GM18868 (cell line): Measurements from ENCODE around the gene FRY.

Experiments
- ATAC-seq: cut with Tn5 transposase; IDR thresholded peaks from one replicate; pipeline ENCODE4 v1.9.1; 2021; ENCODE audit warnings: mild to moderate bottlenecking, moderate library complexity; ENCODE audit not compliant: unreplicated experiment

FRY gene

DNA sequence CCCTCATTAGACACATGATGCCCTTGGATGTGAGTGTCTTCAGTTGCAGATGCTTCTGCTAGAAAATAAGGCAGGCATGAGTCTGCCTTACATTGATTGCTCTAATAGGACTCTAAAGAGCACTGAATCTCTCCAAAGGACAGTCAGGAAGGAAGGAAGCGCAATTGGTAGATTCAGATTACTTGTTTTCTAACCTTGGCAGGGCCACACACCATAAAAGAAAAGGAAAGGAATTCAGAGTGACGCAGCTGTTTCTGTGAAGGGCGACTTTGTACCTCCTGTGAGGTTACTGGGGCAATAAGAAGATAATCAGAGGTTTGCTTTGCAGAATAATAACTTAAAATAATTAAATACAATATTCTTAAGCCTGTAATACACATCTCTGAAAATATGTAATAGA lies 48.0 kb downstream of the FRY start:
- ATAC-seq: no peak

DNA sequence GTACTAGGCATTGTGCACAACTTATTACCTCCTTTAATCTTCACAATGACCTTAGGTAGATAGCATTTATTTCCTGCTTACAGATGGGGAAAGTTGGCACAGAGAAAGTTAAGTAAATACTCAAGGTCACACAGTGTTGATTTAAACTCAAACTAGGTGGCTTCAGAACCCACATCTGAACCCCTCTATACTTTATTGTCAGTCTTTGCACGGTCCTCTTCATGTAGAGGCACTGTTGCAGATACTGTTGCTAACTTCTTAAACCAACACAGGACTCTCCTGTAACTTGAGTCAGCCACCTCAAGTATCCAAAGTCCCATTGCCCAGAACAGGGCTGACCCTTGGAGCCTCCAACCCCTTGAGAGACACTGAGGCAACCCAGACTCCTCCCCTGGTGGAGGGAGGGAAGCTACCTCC lies 48.8 kb downstream of the FRY start:
- ATAC-seq: no peak

DNA sequence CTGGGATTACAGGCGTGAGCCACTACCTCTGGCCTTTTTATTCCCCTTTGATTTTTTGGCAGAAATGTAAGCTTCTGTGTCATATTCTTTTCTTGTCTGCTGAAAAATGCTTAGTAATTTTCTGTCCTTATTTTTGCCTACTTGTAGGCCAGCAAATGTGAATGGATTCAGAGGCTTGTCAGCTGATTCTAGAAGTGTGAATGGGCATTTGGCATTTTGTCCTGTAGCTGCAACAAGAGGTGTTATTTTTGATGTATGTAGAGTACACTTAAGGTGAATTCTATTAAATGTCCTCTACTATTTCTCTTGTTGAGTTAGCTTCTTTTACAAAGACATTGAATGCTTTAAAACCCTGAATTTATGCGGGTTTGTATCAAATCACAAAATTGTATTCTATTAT lies 50.0 kb downstream of the FRY start:
- no peak for ATAC-seq

DNA sequence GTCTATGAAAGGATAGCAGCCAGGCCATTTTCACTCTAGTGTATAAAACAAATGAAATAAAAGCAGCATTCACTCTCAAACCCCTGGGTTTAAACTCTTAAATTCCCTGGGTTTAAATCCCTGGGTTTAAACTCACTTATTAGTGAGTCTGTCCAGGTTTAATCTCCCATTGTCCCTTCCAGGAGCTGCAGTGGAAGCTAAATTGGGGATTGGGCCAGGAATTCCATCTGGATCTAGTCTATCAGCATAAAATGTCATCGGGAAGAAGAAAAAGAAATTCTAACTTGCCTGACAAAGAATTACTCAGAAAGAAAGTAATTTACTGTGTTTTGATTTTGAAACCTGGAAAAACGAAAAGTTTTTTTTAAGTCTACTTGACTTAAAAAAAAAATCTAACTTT lies 54.8 kb downstream of the FRY start:
- ATAC-seq: no peak

DNA sequence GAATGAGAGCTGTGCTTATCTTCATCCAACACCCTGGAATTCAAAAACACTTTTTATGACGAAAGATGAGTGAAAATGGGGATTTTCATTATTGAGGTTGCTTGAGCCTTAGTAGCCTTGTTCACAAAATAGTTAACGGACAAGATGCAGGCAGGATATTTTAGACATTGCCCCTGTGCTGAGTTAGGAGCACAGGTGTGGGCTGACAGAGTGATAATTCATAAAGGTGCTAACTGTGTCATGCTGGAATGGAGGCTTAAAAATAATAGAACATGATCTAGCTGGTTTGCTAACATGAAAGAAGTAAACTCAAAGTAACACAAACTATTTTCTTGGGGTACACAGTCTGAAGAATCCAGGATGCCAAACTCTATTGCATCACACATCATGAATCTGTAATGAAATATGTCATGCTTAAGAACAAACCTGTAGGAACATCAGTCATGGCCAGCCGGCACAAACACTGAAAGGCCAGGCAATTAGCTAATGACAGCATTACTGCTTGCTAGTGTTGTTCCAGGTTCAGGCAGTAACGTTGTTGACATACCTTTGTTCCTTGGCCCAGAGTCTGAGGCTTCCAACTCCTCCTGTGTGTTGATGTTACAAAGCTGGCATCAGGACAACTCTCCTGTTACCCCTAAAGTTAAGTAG lies 55.3 kb downstream of the FRY start:
- ATAC-seq: no peak

DNA sequence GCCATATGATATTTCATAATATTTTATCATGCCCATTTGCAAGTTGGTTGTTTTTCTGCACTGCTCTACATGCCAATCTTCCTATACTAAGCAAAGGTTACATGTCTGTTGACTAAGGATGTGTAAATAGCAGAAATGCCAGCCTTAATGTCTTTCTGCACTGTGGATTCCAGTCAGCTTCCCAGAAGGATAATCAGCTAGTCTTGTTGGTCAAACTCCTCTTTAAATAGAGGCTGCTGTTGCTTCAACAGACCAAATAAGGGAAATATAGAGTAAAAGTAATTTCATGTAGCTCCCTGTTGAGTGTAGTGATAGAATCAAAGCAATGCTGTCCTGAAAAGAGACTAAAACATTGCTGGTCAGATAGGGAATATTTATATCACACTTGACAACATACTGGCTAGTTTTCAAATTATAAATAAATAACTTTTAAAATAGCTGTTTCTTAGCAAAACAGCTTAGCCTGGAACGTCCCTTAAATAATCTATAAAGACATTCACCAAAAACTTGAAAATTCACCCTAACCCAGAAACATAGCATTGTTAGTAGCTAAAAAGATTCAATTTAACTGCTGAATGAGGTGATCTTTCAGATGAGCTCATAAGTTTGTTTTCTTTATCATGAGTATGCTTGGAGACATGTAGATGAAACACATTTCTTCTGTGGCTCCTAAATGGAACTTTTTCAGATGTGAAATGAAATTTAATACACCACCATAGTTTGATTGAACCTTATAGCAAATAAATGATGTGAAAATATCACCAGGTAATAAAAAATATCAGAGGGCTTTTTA lies 56.6 kb downstream of the FRY start:
- ATAC-seq: no peak

DNA sequence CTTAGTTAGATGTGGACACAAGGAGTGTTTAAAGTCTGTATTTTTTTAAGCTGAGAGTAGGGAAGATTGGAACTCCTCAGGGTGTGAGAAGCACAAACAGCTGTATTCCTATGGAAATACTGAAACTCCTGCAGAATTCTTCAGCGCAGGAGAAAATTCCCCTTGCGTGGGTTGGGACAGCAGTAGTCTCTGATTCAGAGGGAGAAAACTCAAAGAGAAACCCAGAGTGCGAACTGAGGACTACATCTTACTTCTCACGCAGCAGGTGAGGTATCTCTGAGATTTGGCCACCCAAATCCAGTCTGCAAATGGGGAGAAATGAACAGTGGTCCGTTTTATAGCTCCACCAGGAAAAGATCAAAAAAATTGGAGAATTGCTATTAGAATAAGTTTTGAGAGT lies 60.9 kb downstream of the FRY start:
- ATAC-seq: no peak

DNA sequence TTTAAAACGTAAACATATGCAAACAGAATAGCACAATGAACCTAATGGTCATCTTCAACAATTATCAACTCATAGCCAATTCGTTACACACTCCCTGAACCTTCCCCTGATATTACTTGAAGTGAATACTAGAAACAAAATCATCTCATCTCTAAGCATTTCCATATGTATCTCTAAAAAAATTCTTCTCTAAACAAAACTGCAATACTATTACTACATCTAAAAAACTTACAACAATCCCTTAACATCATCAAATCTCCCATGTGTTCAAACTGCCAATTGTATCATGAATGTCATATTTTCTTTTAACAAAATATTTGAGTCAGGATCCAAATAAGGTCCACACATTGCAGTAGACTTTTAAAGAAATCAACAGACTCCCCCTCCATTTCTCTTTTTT lies 61.4 kb downstream of the FRY start:
- ATAC-seq: no peak

GRCh38 chr13:32098272-32098671 lies 66.7 kb downstream of the FRY start:
- no peak for ATAC-seq

DNA sequence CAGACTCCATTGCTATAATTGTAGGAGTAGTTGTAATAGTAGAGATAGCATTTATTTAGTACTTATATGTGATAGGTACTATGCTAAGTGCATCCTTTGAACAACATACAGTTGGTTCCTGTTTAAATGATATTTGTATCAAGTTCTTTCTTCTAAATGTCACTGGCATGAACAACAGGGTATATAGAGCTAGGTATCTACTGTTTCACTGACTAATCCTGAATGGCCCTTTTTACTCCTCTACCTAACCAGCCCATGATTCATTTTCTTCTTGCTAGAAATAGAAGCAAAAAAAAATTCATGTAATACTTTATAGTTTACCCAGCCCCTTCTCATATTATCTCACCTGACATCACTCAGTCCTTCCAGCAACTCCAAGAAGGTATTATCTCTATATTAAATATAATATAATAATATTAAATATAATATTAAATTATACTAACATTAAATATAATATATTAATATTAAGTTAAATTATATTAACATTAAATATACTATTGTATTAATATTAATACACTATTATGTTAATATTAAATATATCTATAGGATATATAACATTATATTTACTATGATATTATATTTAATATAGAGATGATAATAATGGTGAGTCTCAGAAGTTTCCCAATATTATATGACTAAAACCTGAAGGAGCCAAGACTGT lies 74.2 kb downstream of the FRY start:
- no peak for ATAC-seq

- no peak for ATAC-seq
These were observed 75.9 kb downstream of the FRY start for GRCh38 chr13:32107474-32107873.

- no peak for ATAC-seq
These were observed 76.4 kb downstream of the FRY start for GRCh38 chr13:32107973-32108372.

DNA sequence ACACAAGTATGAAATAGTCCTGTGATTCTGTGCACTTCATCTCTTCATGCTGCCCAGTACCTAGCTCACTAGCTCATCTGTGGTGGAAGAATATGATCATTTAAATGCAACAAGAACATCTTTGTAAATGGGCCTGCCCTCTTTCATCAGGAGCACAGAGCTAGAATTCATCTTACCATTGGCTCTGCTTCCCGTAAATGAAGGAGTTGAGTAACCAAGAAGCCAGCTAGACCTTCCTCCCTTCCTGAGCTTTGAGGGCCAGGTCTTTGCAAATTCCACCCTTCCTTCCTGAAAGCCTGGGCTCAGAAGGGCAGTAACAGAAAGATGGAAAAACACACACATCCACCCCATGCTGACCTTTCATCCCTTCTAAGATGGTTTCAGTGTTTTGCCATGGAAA lies 82.0 kb downstream of the FRY start:
- no peak for ATAC-seq

- ATAC-seq: no peak
These were observed 82.8 kb downstream of the FRY start for GRCh38 chr13:32114284-32114950.

DNA sequence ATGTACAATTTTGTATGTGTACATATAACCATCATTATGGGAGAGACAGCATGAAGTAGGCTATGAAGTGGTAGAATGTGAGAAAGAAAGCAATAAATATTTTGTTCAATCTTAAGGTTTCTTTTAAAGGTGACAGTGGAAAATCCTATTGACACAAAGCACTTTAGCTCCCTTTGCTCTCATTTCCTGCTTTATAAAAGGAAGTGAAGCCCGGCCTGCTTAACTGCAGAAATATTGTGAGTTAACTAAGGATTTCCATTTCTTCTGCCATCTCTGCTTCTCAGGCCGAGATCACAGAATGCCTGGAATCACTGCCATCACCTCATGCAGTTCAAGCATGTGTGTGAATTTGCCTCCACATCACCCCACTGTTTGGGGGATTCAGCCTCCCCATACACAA lies 83.5 kb downstream of the FRY start:
- ATAC-seq: no peak

GRCh38 chr13:32116210-32116609 lies 84.6 kb downstream of the FRY start:
- ATAC-seq: peak; percentile 56

DNA sequence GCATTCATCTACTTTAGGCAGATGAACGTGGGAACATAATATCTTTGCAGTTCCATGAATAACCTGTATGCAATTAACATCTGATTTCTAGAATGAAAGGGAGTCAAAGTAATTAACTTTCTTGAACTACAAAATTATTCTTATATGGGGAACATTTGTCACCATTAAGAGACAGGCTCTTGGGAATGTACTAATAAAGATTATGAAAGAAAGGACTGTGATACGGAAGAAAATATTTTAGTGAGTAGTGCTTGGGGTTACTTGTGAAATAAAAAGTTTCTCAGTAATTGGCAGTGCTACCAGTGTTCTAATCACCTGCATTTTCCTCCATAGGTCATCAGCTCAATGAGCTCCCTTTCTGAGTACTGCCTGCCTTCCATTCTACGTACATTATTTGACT lies 85.4 kb downstream of the FRY start:
- ATAC-seq: no peak

DNA sequence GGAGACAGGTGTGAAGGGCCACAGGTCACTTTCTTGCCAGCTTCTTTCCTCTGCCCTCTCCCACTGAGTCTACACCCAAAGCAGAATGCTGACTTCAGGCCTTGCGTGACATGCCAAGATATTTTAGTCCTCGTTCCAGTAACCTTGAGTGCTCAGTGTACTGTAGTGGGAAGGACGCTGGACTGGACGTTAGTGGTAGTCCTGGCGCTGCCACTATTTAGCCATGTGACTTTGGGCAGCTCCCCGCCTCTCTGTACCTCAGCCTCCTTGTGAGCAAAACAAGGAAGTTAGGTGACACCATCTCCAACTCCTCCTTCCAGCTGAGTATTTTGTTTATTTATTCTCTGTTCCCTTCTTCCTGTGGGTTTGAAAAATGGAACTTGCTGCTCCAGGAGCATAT lies 86.1 kb downstream of the FRY start:
- ATAC-seq: no peak

DNA sequence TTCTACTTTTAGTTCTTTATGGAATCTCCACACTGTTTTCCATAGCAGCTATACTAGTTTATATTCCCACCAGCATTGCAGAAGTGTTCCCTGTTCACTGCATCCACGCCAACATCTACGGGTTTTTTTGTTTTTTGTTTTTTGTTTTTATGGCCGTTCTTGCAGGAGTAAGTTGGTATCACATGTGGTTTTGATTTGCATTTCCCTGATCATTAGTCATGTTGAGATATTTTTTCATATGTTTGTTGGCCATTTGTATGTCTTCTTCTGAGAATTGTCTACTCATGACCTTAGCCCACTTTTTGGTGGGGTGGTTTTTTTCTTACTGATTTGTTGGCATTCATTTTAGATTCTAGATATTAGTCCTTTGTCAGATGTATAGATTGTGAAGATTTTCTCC lies 89.7 kb downstream of the FRY start:
- ATAC-seq: no peak

- no peak for ATAC-seq
These were observed 93.2 kb downstream of the FRY start for GRCh38 chr13:32124743-32125142.

DNA sequence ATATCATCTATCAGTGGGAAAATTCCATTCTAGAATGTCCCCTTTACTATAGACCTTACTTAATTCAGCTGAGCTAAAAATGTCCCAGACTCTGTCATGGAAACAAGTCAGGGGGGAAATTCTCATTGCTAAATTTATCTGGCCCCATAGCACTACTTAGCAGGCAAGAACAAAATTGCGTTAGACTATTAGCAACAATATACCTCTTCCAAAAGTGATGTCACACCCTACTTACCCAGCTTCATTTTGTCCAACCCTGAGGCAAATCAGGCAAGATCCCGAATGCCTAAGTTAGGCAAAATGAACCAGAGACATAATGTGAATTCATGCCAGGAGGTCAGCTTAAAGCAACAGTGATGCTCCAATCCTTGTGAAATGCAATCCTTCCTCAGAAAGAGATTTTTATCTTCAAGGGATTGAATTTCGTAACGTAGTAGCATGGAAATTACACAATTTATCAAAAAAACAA lies 93.7 kb downstream of the FRY start:
- no peak for ATAC-seq

- ATAC-seq: no peak
These were observed 94.2 kb downstream of the FRY start for GRCh38 chr13:32125751-32126150.
